Measurements from ENCODE around the gene TNS3.

The TNS3 gene

GRCh38 chr7:47277321-47277781, 304.6 kb downstream of the TNS3 start:
- H3K4me3 ChIP-seq (ENCODE audit: low read depth, low read length), result no peak overlapping the region
- TF ChIP-seq, protein P1, sequence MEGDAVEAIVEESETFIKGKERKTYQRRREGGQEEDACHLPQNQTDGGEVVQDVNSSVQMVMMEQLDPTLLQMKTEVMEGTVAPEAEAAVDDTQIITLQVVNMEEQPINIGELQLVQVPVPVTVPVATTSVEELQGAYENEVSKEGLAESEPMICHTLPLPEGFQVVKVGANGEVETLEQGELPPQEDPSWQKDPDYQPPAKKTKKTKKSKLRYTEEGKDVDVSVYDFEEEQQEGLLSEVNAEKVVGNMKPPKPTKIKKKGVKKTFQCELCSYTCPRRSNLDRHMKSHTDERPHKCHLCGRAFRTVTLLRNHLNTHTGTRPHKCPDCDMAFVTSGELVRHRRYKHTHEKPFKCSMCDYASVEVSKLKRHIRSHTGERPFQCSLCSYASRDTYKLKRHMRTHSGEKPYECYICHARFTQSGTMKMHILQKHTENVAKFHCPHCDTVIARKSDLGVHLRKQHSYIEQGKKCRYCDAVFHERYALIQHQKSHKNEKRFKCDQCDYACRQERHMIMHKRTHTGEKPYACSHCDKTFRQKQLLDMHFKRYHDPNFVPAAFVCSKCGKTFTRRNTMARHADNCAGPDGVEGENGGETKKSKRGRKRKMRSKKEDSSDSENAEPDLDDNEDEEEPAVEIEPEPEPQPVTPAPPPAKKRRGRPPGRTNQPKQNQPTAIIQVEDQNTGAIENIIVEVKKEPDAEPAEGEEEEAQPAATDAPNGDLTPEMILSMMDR (IDR thresholded peaks at IDR 0.05; ENCODE audit: borderline replicate concordance, insufficient read depth, low read depth, low read length), result no peak

- no peak overlapping the region for H3K4me3 ChIP-seq (ENCODE audit: low read depth, low read length)
- TF ChIP-seq, protein P1 (IDR thresholded peaks at IDR 0.05; ENCODE audit: borderline replicate concordance, insufficient read depth, low read depth, low read length), result no peak
These were observed 307.7 kb downstream of the TNS3 start for GRCh38 chr7:47273974-47274766.

DNA sequence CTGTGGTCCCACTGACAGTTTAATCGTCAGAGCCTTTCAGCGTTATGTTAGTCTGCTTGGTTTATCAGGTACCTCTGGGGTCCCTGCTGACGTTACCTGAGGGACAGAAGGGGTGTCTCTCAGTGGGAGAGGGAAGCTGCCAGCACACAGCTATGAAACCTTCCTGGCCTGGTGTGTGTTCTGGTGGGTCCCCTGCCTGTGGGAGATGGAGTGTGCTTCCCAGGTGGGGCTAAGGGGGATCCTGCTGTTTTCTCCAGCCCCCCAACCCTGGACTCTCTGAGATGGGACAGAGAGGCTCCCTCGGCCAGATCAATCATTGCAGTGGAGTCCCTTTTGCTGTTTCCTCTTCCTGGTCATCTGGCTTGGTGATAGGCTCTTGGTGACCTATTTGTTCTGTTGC, 308.8 kb downstream of the TNS3 start:
- no peak overlapping the region for H3K4me3 ChIP-seq (ENCODE audit: low read depth, low read length)
- TF ChIP-seq, protein P1 (IDR thresholded peaks at IDR 0.05; ENCODE audit: borderline replicate concordance, insufficient read depth, low read depth, low read length), result no peak

DNA sequence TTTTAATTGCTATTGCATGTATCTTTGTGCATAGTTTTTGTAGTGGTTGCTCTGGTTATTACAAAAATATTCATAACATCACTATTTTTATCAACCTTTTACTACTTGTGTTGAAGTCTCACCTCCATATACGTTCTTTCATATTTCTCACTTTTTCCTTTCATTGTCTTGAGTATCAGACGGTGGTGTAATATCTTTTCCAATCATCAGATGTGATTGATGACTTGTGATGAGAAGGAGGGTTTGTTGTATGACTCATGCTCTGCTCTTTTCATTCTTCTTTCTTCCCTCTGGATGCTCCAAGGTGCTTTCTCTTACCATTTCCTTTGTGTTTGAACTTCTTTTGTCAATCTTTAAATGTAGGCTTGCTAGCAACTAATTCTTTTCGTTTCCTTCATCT, 310.2 kb downstream of the TNS3 start:
- H3K4me3 ChIP-seq (ENCODE audit: low read depth, low read length), result no peak overlapping the region
- TF ChIP-seq, protein P1 (IDR thresholded peaks at IDR 0.05; ENCODE audit: borderline replicate concordance, insufficient read depth, low read depth, low read length), result no peak

DNA sequence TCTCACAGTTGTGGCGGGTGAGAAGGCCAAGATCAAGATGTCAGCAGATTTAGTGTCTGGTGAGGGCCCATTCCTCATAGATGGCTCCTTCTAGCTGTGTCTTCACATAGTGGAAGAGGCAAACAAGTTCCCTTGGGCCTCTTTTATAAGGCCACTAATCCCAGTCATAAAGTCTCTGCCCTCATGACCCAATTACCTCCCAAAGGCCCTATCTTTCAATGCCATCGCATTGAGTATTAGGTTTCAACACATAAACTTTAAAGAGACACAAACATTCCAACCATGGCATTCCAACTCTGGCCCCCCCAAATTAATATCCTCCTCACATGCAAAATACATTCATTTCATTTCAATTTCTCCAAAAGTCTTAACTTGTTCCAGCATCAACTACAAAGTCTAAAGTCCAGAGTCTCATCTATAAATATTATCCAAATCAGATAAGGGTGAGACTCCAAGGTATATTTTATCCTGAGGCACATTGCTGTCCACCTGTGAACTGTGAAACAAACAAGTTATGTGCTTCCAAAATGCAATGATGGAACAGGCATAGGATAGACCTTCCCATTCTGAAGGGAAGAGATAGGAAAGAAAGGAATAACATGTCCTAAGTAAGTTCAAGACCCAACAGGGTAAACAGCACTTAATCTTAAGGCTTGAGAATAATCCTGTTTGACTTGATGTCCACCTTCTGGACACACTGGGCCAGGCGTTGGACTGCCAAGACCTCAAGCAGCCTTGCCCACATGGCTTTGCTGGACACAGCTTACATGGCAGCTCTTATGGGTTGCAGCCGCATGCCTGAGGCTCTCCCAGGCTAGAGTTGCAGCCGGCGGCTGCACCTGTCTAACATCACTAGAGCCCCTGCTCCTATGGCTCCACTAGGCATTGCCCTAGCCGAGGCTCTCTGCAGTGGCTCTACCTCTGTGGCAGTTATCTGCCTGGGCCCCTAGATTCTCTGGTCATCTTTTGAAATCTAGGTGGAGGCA, 312.8 kb downstream of the TNS3 start:
- no peak overlapping the region for H3K4me3 ChIP-seq (ENCODE audit: low read depth, low read length)

GRCh38 chr7:47267346-47267745, 314.6 kb downstream of the TNS3 start:
- TF ChIP-seq, protein P1 (IDR thresholded peaks at IDR 0.05; ENCODE audit: borderline replicate concordance, insufficient read depth, low read depth, low read length), result no peak
- H3K4me3 ChIP-seq (ENCODE audit: low read depth, low read length), result no peak overlapping the region

More for the DNA sequence above, 312.8 kb downstream of the TNS3 start:
- TF ChIP-seq, protein P1 (IDR thresholded peaks at IDR 0.05; ENCODE audit: borderline replicate concordance, insufficient read depth, low read depth, low read length), result no peak

Data from GM12875 (cell line).